Prostate gland (tissue), 2 donors: Measurements from ENCODE around the gene CXCL9.

ENCODE experiments used
- CTCF ChIP-seq, 4 experiments: fragments of 200-600 bp in 2 of 4; fragments of 450-650 bp in 2 of 4; sonication (generic) in 2 of 4; IDR thresholded peaks; 1 replicate in 3 of 4; 2 replicates in 1 of 4; pipeline ENCODE4 v1.5.1; 2016 to 2019; ENCODE audit warnings: antibody characterized with exemption in 4 of 4, mild to moderate bottlenecking in 2 of 4, moderate library complexity in 2 of 4
- POLR2A ChIP-seq: fragments of 450-650 bp; IDR thresholded peaks from one replicate; pipeline ENCODE4 v1.6.1; 2016; ENCODE audit warnings: antibody characterized with exemption, mild to moderate bottlenecking

- TF ChIP-seq CTCF (IDR thresholded peaks at IDR 0.05) (no peak), POLR2A (no peak)
Observed at GRCh38 chr4:76003035-76003434, 4.3 kb downstream of the CXCL9 start.
